ENCODE data around the gene NTMT1. TPM values are rescaled to one million over a fixed set of nuclear protein-coding genes. Genes with fewer than 3 reads are reported as not detected.
"Not testable (repeated sequence)": the region's sequence is repeated elsewhere in the genome, so short reads cannot be mapped to it uniquely, and the experiment has no call there.

NTMT1 gene
- total RNA-seq, 1 donor from 2014 or later, result 24.6 TPM

GRCh38 chr9:129649726-129650679 is 24.0 kb downstream of the NTMT1 start:
- DNase-seq (ENCODE audit: low spot score), result no peak

GRCh38 chr9:129650680-129651235 is 24.8 kb downstream of the NTMT1 start:
- DNase-seq (ENCODE audit: low spot score), result no peak

GRCh38 chr9:129653823-129654553 is 28.0 kb downstream of the NTMT1 start:
- DNase-seq (ENCODE audit: low spot score), result no peak

- DNase-seq (ENCODE audit: low spot score), result no peak
These were observed 28.6 kb downstream of the NTMT1 start for GRCh38 chr9:129654554-129655040.

GRCh38 chr9:129655154-129655553 is 29.2 kb downstream of the NTMT1 start:
- no peak for DNase-seq (ENCODE audit: low spot score)

- no peak for DNase-seq (ENCODE audit: low spot score)
These were observed 29.7 kb downstream of the NTMT1 start for GRCh38 chr9:129655696-129656095.

- no peak for DNase-seq (ENCODE audit: low spot score)
These were observed 30.9 kb downstream of the NTMT1 start for GRCh38 chr9:129656795-129657390.

GRCh38 chr9:129661029-129661428 is 35.1 kb downstream of the NTMT1 start:
- DNase-seq (ENCODE audit: low spot score), result no peak

GRCh38 chr9:129662239-129662638 is 36.3 kb downstream of the NTMT1 start:
- DNase-seq (ENCODE audit: low spot score), result not testable (repeated sequence)

- no peak for DNase-seq (ENCODE audit: low spot score)
These were observed 38.9 kb downstream of the NTMT1 start for GRCh38 chr9:129664746-129665388.

- no peak for DNase-seq (ENCODE audit: low spot score)
These were observed 39.4 kb downstream of the NTMT1 start, which contains the start of gene PRRX2 for GRCh38 chr9:129665389-129665775. PRRX2 (plus strand) TSS chr9:129665647; CDS start chr9:129665868, 221 bp downstream.

- no peak for DNase-seq (ENCODE audit: low spot score)
These were observed 40.0 kb downstream of the NTMT1 start for GRCh38 chr9:129665814-129666520.

GRCh38 chr9:129666575-129666974 is 40.6 kb downstream of the NTMT1 start:
- DNase-seq (ENCODE audit: low spot score), result no peak

- DNase-seq (ENCODE audit: low spot score), result no peak
These were observed 41.4 kb downstream of the NTMT1 start for GRCh38 chr9:129667378-129667777.

- DNase-seq (ENCODE audit: low spot score), result no peak
These were observed 41.9 kb downstream of the NTMT1 start for GRCh38 chr9:129667850-129668249.

GRCh38 chr9:129669141-129669718 is 43.3 kb downstream of the NTMT1 start:
- no peak for DNase-seq (ENCODE audit: low spot score)

GRCh38 chr9:129669946-129670345 is 44.0 kb downstream of the NTMT1 start:
- no peak for DNase-seq (ENCODE audit: low spot score)

GRCh38 chr9:129671065-129671464 is 45.1 kb downstream of the NTMT1 start:
- DNase-seq (ENCODE audit: low spot score), result no peak

GRCh38 chr9:129671519-129671918 is 45.6 kb downstream of the NTMT1 start:
- DNase-seq (ENCODE audit: low spot score), result no peak

GRCh38 chr9:129672702-129673101 is 46.7 kb downstream of the NTMT1 start:
- no peak for DNase-seq (ENCODE audit: low spot score)

All from mesenteric fat pad (tissue), 1 donor.